Endometrial microvascular endothelial cells (primary cell): ENCODE measurements around the gene RNF182. TPM values are rescaled to one million over a fixed set of nuclear protein-coding genes. Genes with fewer than 3 reads are reported as not detected.
"Not testable (repeated sequence)": the region's sequence is repeated elsewhere in the genome, so short reads cannot be mapped to it uniquely, and the experiment has no call there.

Source experiments
- in situ Hi-C: cut with HindIII; loops from 2 replicates; pipeline ENCODE4 v1.10.0; 2017; ENCODE audit warnings: low sequenced_read_pairs, low pct_unique_long_range_greater_than_20kb; ENCODE audit errors: inconsistent ontology term
- total RNA-seq: library from RNA; depleted of rRNA; stranded (reverse); fragments of >200 nt; gene quantifications from one replicate; pipeline ENCODE4 v1.2.3, GENCODE V29; 2015; ENCODE audit errors: inconsistent ontology term

RNF182 gene
- total RNA-seq, 1 donor from 2014 or later = 5.6 TPM

DNA sequence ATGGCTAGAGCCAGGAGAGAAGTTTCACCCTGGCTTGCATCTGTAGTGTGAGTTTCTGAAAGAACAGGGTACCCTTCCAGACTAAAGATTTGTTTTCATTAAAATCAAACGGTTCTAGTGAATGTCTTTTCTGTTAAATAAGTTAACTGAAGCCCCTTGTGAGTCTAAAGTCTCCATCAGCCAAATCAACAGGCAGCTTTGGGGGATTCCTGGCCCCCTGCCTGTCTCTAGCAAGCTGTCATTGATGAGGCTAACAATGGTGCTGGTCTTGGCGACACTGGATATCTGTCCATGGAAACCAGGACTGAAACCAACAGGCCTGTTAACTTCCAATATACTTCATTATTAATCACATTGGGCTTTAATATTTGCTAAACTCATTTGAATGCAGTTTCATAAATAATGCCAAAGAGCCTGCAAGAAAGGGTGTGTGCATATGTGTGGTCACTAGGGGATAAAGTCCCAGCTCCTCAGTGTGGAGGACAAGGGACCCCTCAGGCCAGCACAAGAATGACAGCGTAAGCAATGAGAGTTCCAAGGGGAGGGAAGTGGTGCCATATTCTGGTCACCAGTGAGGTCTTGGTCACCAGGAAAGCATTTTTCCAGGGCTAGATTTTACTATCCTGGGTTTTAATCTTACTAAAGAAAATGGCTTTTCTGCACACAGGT lies 9.1 kb upstream of the RNF182 start:
- in situ Hi-C loops = no loop called here

DNA sequence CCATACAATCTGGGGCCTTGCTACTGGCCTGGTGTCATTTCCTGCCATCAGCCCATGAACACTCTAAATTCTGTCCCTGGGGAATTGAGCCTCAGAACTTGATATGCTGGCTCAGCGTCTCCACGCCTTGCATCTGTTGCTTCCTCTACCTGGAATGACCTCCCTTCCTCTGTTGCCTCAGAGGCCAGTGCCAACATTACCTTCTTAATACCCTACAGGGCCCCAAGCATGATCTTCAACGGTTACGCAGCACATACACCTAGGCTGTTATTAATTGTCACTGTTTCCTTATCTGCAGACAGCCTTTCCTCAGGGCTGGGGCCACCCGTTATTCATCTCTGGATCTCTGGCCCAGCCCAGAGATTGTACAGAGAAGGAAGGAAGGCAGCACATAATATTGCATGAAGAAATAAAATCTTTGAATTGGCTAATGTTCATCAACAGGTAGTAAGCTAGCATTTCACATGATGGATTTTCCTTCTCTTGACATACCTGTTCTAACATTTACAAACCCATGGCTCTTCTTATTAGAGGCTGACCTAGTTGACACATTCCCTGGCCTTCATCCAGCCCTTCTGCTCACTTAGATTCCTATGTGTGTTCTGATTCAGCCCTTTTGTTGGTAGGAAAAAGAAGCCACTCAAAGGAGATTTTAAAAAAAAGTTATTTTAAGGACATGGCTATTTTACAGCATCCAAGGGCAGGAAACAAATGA lies 8.4 kb upstream of the RNF182 start:
- in situ Hi-C loops = no loop called here

DNA sequence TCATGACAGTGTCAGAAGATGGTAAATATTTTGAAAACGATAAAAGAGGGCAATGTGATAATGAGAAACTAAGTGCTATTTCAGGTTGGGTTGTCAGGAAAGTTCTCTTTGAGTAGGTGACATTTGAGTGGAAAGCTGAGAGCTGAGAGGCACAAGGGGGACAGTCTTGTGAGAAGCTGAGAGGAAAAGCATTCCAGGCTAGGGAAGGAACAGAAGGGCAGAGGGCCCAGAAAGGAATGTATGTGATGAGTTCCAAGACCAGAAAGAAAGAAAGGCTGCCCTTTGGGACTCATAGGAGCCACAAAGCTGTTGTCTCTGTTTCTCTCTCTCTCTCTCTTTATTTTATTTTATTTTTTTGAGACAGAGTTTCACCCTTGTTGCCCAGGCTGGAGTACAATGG lies 7.6 kb upstream of the RNF182 start:
- in situ Hi-C loops = no loop called here

DNA sequence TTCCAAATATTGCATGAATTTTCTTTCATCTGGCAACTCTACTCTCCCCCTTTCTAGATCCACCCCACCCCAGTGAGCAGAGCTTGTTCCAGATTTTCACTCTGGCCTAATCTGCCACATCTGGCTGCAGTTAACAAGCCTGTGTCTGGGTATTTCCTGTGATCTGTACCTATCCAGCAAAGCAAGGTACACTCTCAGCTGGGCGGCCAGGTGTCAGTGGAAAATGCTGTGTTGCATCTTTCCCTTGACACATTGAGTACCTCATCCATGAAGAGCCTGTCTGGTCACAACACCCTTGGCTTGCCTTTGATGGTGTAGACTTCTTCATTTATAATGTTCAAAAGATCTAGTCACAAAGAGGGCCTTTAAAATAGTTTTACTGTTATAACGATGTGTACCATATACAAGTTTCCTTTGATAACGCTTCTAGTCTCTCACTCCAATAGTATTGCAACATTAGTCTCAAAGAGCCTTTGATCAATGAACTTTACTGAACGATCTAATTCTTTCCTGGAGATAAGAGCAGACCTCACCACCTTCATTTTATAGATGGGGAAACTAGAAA lies 6.0 kb upstream of the RNF182 start:
- in situ Hi-C loops = no loop called here

DNA sequence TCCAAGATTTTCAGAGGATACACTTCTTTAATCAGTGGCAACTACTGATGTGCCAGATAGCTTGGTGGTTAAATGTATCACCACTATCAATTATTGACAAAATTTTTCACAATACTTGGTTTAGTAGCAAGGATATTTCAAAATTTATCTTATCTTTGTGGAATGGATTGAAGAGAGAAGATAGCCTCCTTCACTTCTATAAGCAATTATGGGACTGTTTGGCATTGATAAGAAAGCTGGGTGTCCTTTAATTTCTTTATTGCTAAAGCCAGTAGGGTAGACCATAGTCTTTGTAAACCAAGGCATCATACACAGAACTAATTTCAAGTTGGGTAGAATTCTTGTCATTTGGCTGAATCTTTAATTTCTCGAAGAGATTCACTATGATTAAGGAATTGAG lies 4.9 kb upstream of the RNF182 start:
- in situ Hi-C loops = no loop called here

DNA sequence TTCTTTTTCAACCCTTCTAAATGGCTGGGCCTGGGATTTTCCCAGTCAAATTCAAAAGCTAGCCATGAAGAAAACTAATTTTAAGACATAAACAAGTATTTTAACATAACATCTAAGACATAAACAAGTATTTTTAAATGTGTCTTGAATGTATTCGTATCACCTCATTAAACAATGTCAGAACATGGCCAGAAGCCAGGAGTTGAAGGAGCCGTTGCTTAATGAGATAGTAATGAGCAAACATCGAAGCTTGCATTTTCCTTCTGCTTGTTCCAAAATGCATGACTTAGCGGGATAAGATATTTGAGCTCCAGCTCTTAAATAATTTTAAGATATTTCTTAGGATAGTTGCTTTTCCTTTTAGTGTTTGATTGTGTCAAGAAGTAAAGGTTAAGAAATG lies 4.2 kb upstream of the RNF182 start:
- in situ Hi-C loops = no loop called here

DNA sequence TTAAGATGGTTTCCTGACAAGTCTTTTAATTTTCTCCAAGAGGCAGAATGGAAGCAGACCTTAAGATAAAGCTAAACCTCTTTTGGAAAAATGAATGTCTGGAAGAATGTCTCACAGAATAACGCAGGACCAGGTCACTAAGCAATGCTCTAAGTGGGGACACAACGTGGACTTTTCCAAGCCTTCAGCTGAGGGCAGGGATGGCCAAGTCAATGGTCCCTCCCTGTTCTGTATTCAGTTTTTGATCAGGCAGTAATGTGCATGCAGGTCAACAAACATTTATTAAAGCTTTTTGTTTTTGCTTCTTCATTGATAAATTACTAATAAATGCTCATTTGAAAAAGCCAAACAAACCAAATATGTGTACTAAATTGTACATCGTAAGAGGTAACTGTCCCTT lies 2.0 kb upstream of the RNF182 start:
- in situ Hi-C loops = no loop called here

DNA sequence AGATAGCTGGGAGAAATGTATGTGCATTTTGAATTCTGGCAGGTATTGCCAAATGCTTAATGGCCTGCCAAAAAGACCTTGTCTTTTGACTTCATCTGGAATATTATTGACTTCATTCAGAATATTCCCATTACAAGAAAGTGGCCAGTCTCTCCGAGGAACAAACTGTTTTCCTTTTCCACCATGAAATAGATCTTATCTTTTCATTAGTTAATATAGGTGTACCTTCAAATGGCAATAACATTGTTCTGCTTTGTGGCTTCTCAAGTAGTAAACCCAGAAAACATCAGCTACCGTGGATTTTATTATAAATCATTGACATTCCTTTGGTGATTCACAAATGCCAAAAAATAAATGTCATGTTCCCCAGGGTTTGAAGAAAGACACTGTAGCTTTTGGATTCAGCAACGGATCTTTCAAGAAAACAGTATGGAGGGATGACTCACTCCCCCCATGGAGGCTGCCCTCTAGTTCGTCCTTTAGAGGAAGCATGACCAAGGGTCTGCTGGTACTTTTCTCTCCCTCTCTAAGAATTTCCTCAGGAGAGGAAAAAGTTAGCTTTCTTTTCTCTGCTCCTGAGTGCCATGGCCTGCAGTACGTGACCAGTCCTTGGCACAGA lies 1.1 kb upstream of the RNF182 start:
- in situ Hi-C loops = no loop called here

DNA sequence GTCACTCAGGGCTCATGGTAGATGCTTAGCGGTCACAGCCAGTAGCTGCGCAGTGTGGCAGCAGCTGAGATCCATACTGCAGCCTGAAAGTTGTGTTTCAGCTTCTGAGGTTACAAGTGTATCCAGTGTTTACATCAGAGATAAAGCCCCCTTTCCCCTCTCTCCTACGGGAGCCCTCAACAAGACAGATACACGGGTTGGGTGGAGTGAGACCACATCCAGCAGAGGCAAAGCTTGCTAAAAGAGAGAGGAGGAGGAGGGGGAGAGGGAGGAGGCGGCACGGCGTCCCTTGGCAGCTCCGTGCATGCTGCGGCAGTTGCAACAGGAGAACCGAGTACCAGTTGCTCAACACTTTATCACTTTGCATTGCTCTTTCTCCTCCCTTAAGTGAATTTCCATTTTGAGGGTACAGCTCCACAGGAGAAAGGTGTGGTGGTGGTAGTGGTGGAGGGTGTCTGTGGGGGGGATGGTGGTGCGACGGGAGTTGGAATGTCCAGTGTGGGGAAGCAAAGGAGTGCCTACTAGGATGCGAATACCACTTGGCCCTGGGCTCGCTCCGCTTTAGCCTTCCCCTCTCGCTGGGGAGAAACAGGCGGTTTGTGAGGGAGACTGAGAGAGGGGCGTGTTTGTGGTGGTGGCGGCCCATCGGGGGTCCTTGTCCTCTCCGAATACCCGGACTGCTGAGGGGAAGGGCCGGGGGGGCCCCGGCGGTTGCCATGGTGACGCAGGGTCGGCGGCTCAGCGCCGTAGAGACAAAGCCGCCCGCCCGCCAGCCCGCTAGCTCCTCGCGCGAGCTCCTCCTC lies 405 bp upstream of the RNF182 start:
- in situ Hi-C loops = no loop called here

DNA sequence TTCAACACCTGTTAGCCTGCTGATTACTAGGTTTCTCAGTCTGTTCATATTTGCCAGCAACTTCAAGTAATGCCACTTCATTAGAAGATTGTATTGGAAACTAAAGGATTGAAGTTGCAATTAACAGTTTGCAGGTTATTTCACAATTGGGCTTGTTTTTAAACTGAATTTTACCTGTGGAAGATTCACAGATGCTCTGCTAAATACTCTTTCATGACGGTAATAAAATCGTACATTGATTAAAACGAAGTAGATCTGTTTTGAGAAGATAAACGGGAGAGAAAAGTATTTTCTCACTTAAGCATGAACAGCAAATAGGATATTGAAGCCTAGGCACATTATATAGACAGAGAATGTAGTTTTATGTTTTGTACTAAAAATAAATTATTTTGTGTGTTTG lies 1.6 kb downstream of the RNF182 start:
- in situ Hi-C loops = no loop called here

DNA sequence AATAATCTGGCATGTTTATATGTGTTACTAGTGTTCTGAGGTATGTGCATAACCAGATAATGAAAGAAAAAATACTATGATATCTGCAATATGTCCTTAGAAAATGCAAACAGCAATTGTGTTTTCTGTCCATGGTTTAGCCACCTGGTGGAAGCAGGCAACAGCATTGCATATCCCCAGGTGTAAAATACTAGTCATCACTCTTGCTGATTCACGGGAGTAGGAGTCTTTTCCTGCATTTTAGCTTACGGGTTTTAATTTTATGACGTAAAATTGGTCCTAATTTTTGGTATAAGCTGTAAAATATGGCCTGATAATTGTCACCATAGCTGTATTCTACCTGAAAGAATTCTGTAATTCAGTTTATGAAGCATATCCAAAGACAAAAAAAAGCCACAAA lies 2.5 kb downstream of the RNF182 start:
- in situ Hi-C loops = no loop called here

DNA sequence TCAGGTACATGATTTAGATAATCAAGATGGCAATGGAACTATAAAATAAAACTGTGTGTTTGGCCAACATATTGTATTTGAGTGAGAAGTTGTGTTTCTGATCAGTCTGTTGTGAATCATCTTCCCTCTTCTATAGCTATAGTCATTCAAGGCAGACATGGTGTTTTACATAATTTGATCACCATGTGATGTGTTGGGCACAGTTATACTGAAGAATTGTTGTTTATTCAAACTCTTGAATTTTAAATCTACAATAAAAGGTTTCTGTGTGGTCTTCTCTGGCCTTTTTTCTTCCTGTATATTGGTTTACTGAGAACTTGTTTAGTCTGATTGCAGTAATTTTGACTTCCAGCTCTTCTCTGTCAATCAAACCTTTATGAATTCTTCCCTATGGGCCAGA lies 4.4 kb downstream of the RNF182 start:
- in situ Hi-C loops = no loop called here

DNA sequence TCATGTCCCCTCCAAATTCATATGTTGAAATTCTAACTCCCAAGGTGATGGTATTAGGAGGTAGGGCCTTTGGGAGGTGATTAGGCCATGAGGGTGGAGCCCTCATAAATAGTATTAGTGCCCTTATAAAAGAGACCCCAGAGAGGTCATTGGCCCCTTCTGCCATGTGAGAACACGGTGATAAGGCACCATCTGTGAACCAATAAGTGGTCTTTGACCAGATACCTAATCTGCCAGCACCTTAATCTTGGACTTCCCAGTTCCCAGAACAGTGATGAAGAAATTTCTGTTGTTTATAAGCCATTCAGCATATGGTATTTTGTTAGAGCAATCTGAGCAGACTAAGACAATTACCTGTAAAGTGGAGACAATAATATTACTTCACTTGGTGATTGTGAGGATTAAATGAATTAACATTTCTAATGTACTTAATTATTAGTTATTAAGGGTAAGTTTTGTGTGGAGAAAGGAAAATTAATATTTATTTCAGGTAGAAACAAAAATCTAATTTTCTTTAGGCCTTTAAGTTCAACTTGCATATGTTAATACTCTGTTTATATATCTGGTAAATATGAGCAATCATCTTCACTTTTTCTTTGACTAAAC lies 7.1 kb downstream of the RNF182 start:
- in situ Hi-C loops = no loop called here

DNA sequence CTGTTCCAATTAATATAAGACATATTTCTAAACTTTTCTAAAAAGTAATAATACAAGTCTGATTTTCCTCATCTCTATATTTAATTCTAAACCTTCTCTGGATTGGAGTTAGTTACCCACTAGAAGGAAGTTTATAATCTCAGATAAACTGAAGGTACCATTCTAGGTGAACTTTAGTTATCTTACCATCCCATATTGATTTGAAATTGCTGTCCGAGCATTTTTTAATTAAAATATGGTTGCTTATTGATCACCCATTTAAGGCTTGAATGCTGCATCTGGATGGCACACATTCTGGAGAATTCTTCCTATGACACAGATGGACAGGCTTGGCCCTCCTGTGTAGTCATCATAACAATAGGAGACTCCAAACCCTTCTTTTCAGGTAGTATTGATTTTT lies 8.0 kb downstream of the RNF182 start:
- in situ Hi-C loops = no loop called here

DNA sequence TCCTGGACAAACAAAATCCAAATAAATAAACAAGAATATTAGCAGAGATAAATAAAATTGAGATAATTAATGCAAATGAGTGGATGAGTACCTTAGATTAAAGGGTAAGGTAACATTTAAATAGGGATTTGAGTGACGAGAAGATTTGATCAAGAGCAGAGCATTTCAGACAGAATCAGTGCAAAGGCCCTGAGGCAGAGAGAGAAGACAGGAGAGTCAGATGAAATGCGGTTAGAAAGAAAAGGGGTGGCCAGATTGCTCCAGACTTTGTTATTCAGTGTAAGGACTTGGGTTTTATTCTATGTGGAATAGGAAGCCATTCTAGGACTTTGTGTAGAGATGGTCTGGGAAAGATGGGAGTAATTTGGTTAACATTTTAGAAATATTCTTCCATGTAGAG lies 10.0 kb downstream of the RNF182 start:
- in situ Hi-C loops = no loop called here

DNA sequence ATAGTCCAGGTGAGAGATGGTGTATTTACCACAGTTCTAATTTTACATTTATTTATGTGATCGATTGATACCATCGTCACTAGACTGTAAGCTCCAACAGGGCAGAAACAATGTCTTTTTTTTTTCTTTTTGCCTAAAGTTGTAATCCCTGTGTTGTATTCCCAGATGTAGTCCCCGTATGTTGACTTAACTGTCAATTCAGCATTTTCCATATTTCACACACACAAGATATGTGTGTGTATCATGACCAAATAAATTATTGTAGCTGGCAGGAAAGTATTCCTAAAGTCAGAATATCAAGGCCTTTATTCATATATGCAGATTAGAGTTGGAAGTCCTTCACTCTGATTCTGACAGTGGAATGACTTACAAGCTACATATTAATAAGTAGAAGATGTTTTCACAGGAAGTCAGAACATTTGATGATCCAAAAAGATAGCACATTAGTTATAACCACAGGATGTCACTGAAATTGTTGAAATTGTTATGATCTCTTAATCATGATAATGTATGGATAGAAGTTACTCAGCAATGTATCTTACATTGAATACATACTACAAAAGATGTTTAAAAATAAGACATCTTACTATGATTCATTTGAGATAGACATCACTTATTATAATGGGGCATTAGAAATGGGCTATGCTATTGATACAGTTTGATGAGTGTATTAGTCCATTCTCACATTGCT lies 10.6 kb downstream of the RNF182 start:
- in situ Hi-C loops = no loop called here

DNA sequence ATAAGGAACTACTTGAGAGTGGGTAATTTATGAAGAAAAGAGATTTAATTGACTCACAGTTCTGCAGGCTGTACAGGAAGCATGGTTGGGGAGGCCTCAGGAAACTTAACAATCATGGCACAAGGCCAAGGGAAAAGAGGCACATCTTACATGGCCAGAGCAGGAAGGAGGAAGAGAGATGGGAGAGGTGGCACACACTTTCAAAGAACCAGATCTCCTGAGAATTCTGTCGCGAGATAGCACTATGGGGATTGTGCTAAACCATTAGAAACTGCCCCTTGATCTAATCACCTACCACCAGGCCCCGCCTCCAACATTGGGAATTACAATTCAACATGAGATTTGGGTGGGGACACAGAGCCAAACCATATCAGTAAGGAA lies 11.1 kb downstream of the RNF182 start:
- in situ Hi-C loops = not testable (repeated sequence)

DNA sequence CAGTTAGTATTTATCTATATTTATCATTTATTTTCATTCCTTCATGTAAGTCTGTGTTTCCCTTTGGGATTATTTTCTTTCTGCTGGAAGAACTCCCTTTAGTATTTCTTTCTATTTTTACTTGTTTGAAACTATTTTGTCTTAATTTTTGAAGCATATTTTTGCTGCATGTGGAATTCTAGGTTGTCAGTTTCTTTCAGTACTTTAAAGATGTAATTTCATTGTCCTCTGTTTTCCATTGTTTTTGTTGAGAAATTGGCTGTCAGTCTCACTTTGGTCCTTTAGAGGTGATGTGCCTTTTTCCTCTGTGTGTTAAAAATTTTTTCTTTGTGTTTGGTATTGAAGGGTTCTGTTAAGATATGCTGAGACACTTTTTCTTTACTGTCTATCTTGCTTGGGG lies 17.1 kb downstream of the RNF182 start:
- in situ Hi-C loops = no loop called here
